ENCODE measurements around the gene LAMC3.

Gene LAMC3

DNA sequence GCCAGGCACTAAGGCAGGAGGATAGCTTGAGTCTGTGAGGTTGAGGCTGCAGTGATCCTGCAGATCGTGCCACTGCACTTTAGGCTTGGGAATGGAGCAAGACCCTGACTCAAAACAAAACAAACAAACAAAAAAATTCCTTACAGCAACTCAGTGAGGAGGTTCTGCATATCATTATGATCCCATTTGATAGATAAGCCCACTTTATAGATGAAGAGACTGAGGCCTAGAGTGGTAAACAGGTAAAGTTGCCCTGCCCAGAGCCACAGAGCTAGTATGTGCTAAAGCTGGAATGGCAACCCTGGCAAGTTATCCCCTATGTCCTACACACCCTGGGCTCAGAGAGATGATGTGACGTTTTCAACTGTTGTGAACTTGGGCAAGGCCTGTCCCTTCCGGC, 94.6 kb downstream of the LAMC3 start:
- H3K4me3 ChIP-seq (ENCODE audit: low read depth, low read length): no peak overlapping the region
- DNase-seq (ENCODE audit: low read depth): no peak
- TF ChIP-seq, protein P1, sequence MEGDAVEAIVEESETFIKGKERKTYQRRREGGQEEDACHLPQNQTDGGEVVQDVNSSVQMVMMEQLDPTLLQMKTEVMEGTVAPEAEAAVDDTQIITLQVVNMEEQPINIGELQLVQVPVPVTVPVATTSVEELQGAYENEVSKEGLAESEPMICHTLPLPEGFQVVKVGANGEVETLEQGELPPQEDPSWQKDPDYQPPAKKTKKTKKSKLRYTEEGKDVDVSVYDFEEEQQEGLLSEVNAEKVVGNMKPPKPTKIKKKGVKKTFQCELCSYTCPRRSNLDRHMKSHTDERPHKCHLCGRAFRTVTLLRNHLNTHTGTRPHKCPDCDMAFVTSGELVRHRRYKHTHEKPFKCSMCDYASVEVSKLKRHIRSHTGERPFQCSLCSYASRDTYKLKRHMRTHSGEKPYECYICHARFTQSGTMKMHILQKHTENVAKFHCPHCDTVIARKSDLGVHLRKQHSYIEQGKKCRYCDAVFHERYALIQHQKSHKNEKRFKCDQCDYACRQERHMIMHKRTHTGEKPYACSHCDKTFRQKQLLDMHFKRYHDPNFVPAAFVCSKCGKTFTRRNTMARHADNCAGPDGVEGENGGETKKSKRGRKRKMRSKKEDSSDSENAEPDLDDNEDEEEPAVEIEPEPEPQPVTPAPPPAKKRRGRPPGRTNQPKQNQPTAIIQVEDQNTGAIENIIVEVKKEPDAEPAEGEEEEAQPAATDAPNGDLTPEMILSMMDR (IDR thresholded peaks at IDR 0.05; ENCODE audit: low read depth, low read length, missing control alignments): no peak

- H3K4me3 ChIP-seq (ENCODE audit: low read depth, low read length): no peak overlapping the region
- DNase-seq (ENCODE audit: low read depth): no peak
- TF ChIP-seq, protein P1 (IDR thresholded peaks at IDR 0.05; ENCODE audit: low read depth, low read length, missing control alignments): no peak
These were observed 95.2 kb downstream of the LAMC3 start for GRCh38 chr9:131104016-131104740.

DNA sequence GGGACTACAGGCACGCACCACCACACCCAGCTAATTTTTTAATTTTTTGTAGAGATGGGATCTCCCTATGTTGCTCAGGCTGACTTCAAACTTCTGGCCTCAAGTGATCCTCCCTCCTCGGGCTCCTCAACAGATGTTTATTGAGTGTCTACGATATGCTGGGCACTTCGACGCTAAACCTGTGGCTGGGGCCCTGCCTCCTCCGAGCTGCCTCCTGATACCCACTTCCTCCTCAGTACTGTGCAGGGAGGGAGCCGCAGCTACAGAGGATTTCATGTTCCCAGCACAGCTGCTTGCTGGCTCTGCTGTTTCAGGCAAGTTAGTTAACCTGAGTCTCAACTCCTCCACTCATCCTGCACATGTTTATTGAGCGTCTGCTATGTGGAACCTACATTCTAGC, 97.0 kb downstream of the LAMC3 start:
- DNase-seq (ENCODE audit: low read depth): no peak
- no peak overlapping the region for H3K4me3 ChIP-seq (ENCODE audit: low read depth, low read length)
- TF ChIP-seq, protein P1 (IDR thresholded peaks at IDR 0.05; ENCODE audit: low read depth, low read length, missing control alignments): no peak

DNA sequence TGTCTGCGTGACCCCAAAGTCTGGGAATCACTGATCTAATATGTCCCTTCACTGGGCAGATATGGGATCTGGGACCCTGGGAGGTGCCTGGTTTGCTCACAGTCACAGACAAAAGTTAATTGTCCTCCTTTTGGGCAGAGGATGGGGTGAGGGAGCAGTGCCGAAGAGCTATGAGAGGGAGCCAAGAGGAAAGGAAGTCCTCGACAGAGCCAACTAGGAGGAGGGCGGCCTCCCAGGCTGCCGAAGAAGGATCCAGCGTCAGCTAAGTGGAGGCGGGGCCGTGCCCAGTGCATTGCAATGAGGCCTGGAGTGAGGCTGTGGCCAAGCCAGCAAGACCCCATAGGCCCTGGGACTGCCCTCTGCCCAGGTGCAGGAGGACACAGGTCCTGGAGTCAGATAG, 98.8 kb downstream of the LAMC3 start:
- H3K4me3 ChIP-seq (ENCODE audit: low read depth, low read length): no peak overlapping the region
- DNase-seq (ENCODE audit: low read depth): no peak
- TF ChIP-seq, protein P1 (IDR thresholded peaks at IDR 0.05; ENCODE audit: low read depth, low read length, missing control alignments): no peak

- TF ChIP-seq, protein P1 (IDR thresholded peaks at IDR 0.05; ENCODE audit: low read depth, low read length, missing control alignments): no peak
- DNase-seq (ENCODE audit: low read depth): no peak
These were observed 102.3 kb downstream of the LAMC3 start for GRCh38 chr9:131111186-131111853.

GRCh38 chr9:131111854-131112311, 102.9 kb downstream of the LAMC3 start:
- no peak for DNase-seq (ENCODE audit: low read depth)
- TF ChIP-seq, protein P1 (IDR thresholded peaks at IDR 0.05; ENCODE audit: low read depth, low read length, missing control alignments): no peak
- H3K4me3 ChIP-seq (ENCODE audit: low read depth, low read length): no peak overlapping the region

More at GRCh38 chr9:131111186-131111853, 102.3 kb downstream of the LAMC3 start:
- no peak overlapping the region for H3K4me3 ChIP-seq (ENCODE audit: low read depth, low read length)

All from GM12864 (cell line).